ES-I3 (cell line): Measurements from ENCODE around the gene ARFGAP3.

Experiments used
- H3K36me3 ChIP-seq: 2 replicates; pipeline ENCODE4 v1.6.1; 2013; ENCODE audit warnings: mild to moderate bottlenecking, low read length, control low read depth, moderate library complexity; ENCODE audit not compliant: insufficient read depth
- H3K4me1 ChIP-seq: 2 replicates; pipeline ENCODE4 v1.6.1; 2013; ENCODE audit warnings: mild to moderate bottlenecking, control low read depth, low read length; ENCODE audit not compliant: insufficient read depth
- H3K9ac ChIP-seq: 2 replicates; pipeline ENCODE4 v1.6.1; 2013; ENCODE audit warnings: low read depth, mild to moderate bottlenecking, low read length, moderate library complexity
- H3K9me3 ChIP-seq: 2 replicates; pipeline ENCODE4 v1.6.1; 2013; ENCODE audit warnings: mild to moderate bottlenecking, low read length, moderate library complexity; ENCODE audit not compliant: control insufficient read depth, insufficient read depth

Gene ARFGAP3

GRCh38 chr22:42780070-42780540 lies 77.0 kb downstream of the ARFGAP3 start:
- Histone ChIP-seq H3K4me1 (no peaks in the 10 kb centered on the region), H3K9ac (no peak overlapping the region), H3K36me3 (no peaks in the 10 kb centered on the region), H3K9me3 (no peaks in the 10 kb centered on the region)

- no peak overlapping the region for H3K9ac ChIP-seq
- H3K4me1 ChIP-seq, result peaks cover 10% of the 10 kb centered on the region; the same call in 1 of the 2 replicates
- no peaks in the 10 kb centered on the region for H3K9me3 ChIP-seq
- H3K36me3 ChIP-seq, result no peaks in the 10 kb centered on the region
These were observed 79.9 kb downstream of the ARFGAP3 start for GRCh38 chr22:42777126-42777525.

- no peaks in the 10 kb centered on the region for H3K36me3 ChIP-seq
- H3K9me3 ChIP-seq, result no peaks in the 10 kb centered on the region
- peaks cover 10% of the 10 kb centered on the region; the same call in 1 of the 2 replicates for H3K4me1 ChIP-seq
- H3K9ac ChIP-seq, result no peak overlapping the region
These were observed 83.9 kb downstream of the ARFGAP3 start for GRCh38 chr22:42773167-42773566.

GRCh38 chr22:42772647-42773046 lies 84.4 kb downstream of the ARFGAP3 start:
- peaks cover 10% of the 10 kb centered on the region; the same call in 1 of the 2 replicates for H3K4me1 ChIP-seq
- H3K9me3 ChIP-seq, result no peaks in the 10 kb centered on the region
- H3K9ac ChIP-seq, result no peak overlapping the region
- H3K36me3 ChIP-seq, result no peaks in the 10 kb centered on the region

GRCh38 chr22:42770941-42771647 lies 86.0 kb downstream of the ARFGAP3 start:
- no peak overlapping the region for H3K9ac ChIP-seq

GRCh38 chr22:42770448-42770726 lies 86.7 kb downstream of the ARFGAP3 start:
- Histone ChIP-seq H3K4me1 (peaks cover 10% of the 10 kb centered on the region; the same call in 1 of the 2 replicates), H3K9ac (no peak overlapping the region), H3K9me3 (no peaks in the 10 kb centered on the region)

More at GRCh38 chr22:42770941-42771647, 86.0 kb downstream of the ARFGAP3 start:
- no peaks in the 10 kb centered on the region for H3K36me3 ChIP-seq
- H3K4me1 ChIP-seq, result peaks cover 10% of the 10 kb centered on the region; the same call in 1 of the 2 replicates
- H3K9me3 ChIP-seq, result no peaks in the 10 kb centered on the region

GRCh38 chr22:42769574-42770447 lies 87.3 kb downstream of the ARFGAP3 start:
- Histone ChIP-seq H3K9ac (no peak overlapping the region), H3K4me1 (peaks cover 10% of the 10 kb centered on the region; the same call in 1 of the 2 replicates), H3K36me3 (no peaks in the 10 kb centered on the region), H3K9me3 (no peaks in the 10 kb centered on the region)

More at GRCh38 chr22:42770448-42770726, 86.7 kb downstream of the ARFGAP3 start:
- no peaks in the 10 kb centered on the region for H3K36me3 ChIP-seq

GRCh38 chr22:42769238-42769573 lies 87.9 kb downstream of the ARFGAP3 start:
- Histone ChIP-seq H3K36me3 (no peaks in the 10 kb centered on the region), H3K9ac (no peak overlapping the region)

GRCh38 chr22:42768385-42769035 lies 88.6 kb downstream of the ARFGAP3 start:
- H3K4me1 ChIP-seq, result peaks cover 8% of the 10 kb centered on the region; the same call in 1 of the 2 replicates
- no peaks in the 10 kb centered on the region for H3K36me3 ChIP-seq
- no peaks in the 10 kb centered on the region for H3K9me3 ChIP-seq
- H3K9ac ChIP-seq, result no peak overlapping the region

More at GRCh38 chr22:42769238-42769573, 87.9 kb downstream of the ARFGAP3 start:
- Histone ChIP-seq H3K9me3 (no peaks in the 10 kb centered on the region), H3K4me1 (peaks cover 10% of the 10 kb centered on the region; the same call in 1 of the 2 replicates)

GRCh38 chr22:42766860-42767259 lies 90.2 kb downstream of the ARFGAP3 start:
- Histone ChIP-seq H3K4me1 (no peaks in the 10 kb centered on the region; the same call in 1 of the 2 replicates), H3K9ac (no peak overlapping the region), H3K9me3 (no peaks in the 10 kb centered on the region), H3K36me3 (no peaks in the 10 kb centered on the region)

GRCh38 chr22:42764895-42765363 lies 92.1 kb downstream of the ARFGAP3 start:
- Histone ChIP-seq H3K9me3 (no peaks in the 10 kb centered on the region), H3K36me3 (no peaks in the 10 kb centered on the region), H3K9ac (no peak overlapping the region), H3K4me1 (no peaks in the 10 kb centered on the region; the same call in 1 of the 2 replicates)

- no peaks in the 10 kb centered on the region; the same call in 1 of the 2 replicates for H3K4me1 ChIP-seq
- H3K9me3 ChIP-seq, result no peaks in the 10 kb centered on the region
- no peak overlapping the region for H3K9ac ChIP-seq
- H3K36me3 ChIP-seq, result no peaks in the 10 kb centered on the region
These were observed 93.0 kb downstream of the ARFGAP3 start for GRCh38 chr22:42763965-42764480.

GRCh38 chr22:42760806-42761565 lies 96.1 kb downstream of the ARFGAP3 start:
- Histone ChIP-seq H3K36me3 (no peaks in the 10 kb centered on the region), H3K9me3 (no peaks in the 10 kb centered on the region), H3K9ac (no peak overlapping the region), H3K4me1 (no peaks in the 10 kb centered on the region; the same call in 1 of the 2 replicates)
